ENCODE measurements around the gene RNF207. TPM values are rescaled to one million over a fixed set of nuclear protein-coding genes. Genes with fewer than 3 reads are reported as not detected.
A peak's percentile ranks its signal among the peaks of the same experiment; 100 is the strongest.

Gene RNF207
- total and polyA plus RNA-seq, 2 of the 8 experiments (the other 6 are each of a cell fraction or from before 2014, with no cell fraction given) = 3.9 to 5.4 TPM

DNA sequence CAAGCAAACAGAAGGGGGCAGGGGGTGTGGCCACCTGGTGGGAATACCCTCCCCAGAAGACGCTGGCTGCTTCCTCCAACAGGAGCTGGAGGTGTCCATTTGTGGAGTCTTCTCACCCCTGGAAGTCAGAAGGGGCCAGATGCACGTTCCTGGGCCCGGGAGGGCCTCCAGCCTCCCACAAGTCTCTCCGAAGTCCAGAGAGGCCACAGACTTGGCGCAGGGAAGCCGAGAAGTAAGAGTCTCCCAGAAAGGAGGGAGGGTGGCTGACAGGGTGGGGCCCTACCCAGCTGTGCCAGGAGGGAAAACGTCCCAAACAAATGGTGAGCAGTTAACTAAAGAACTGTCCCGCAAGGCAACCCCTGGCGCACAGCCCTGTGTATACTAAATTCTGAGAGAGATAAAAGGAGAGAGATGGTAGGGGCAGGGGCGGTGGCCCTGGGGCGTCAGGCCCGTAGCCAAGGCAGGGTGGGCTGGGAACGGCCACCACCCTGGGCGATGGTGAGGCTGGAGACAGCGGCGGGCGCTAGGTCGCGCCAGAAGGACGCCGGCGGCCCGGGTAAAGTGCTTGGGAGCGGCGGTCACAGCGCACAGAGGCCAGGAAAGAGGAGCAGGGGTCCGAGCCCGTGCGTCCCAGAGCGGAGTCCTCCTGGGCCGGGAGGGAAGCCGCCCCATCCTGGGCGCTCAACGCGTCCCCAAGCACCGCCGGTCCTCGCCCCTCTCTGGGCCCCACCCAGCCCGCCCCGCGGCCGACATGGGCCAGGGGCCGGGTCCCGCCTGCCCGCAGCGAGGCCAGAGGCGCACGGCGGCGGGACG is 27.0 kb upstream of the RNF207 start (continued):
- TF ChIP-seq, protein P1, sequence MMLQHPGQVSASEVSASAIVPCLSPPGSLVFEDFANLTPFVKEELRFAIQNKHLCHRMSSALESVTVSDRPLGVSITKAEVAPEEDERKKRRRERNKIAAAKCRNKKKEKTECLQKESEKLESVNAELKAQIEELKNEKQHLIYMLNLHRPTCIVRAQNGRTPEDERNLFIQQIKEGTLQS (IDR thresholded peaks at IDR 0.05; ENCODE audit: insufficient read depth, low read depth, low read length) = no peak
- TF ChIP-seq, protein P2, sequence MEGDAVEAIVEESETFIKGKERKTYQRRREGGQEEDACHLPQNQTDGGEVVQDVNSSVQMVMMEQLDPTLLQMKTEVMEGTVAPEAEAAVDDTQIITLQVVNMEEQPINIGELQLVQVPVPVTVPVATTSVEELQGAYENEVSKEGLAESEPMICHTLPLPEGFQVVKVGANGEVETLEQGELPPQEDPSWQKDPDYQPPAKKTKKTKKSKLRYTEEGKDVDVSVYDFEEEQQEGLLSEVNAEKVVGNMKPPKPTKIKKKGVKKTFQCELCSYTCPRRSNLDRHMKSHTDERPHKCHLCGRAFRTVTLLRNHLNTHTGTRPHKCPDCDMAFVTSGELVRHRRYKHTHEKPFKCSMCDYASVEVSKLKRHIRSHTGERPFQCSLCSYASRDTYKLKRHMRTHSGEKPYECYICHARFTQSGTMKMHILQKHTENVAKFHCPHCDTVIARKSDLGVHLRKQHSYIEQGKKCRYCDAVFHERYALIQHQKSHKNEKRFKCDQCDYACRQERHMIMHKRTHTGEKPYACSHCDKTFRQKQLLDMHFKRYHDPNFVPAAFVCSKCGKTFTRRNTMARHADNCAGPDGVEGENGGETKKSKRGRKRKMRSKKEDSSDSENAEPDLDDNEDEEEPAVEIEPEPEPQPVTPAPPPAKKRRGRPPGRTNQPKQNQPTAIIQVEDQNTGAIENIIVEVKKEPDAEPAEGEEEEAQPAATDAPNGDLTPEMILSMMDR (IDR thresholded peaks at IDR 0.05; ENCODE audit: control extremely low read depth in 1 of 3, insufficient read depth in 1 of 3, low read depth in 1 of 3, low read length in 3 of 3) = peak in 1 of 3 experiments; percentile 3; a peak in 1 of 4 replicates
- TF ChIP-seq RBBP5 (IDR thresholded peaks at IDR 0.05; ENCODE audit: borderline replicate concordance, low read depth, low read length) (0 out of 2 replicates have a peak, but pooled peaks have one; percentile 2), JUND (IDR thresholded peaks at IDR 0.05; ENCODE audit: low read length) (no peak), TEAD4 (IDR thresholded peaks at IDR 0.05; ENCODE audit: low read depth, low read length) (no peak), EZH2 (IDR thresholded peaks at IDR 0.05; ENCODE audit: low read depth, low read length, severe bottlenecking) (peak; percentile 49), POLR2A (IDR thresholded peaks at IDR 0.05; ENCODE audit: control extremely low read depth in 1 of 2, low read depth in 2 of 2, low read length in 2 of 2) (no peak), RXRA (IDR thresholded peaks at IDR 0.05; ENCODE audit: insufficient read depth, low read depth, low read length) (no peak), RAD21 (IDR thresholded peaks at IDR 0.05 in 1 of 2, conservative IDR thresholded peaks at IDR 0.05 in 1 of 2; ENCODE audit: low read depth in 2 of 2, low read length in 2 of 2) (peak in 1 of 2 experiments; percentile 3; a peak in 1 of 4 replicates), RNF2 (IDR thresholded peaks at IDR 0.05; ENCODE audit: borderline replicate concordance, low read depth, low read length, missing control alignments, poor library complexity, severe bottlenecking) (no peak), GABPA (IDR thresholded peaks at IDR 0.05; ENCODE audit: borderline replicate concordance, insufficient read depth, low read length) (peak; percentile 40; the same call in 1 of the 2 replicates), HDAC6 (IDR thresholded peaks at IDR 0.05; ENCODE audit: low read depth, low read length) (no peak), SRF (IDR thresholded peaks at IDR 0.05; ENCODE audit: low read depth, low read length) (no peak)
